ENCODE measurements around the gene DLGAP4.

DNA sequence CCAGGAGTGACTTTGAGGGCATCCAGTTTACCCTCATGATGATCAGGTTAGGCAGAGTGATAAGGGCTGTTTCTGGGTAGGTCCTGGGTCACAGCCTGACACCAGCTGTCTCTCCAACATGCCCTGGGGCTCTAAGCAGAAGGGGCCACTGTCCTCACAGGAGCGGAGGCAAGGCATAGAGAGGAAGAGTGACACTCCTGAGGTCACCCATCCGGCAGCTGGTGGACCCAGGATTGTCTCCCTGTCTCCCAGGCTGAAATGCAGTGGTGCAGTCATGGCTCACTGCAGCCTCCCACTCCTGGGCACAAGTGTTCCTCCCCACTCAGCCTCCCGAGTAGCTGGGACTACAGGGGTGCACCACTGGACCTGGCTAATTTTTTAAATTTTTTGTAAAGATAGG is 12.0 kb downstream of the DLGAP4 start:
- TF ChIP-seq TCF4 (CRISPR knock-in tag; IDR thresholded peaks at IDR 0.05; ENCODE audit: borderline replicate concordance): no peak
- TF ChIP-seq OSR1 (CRISPR knock-in tag; IDR thresholded peaks at IDR 0.05): no peak
- no peak for TF ChIP-seq ZC3H10 (CRISPR knock-in tag; IDR thresholded peaks at IDR 0.05)
- TF ChIP-seq, protein P1, sequence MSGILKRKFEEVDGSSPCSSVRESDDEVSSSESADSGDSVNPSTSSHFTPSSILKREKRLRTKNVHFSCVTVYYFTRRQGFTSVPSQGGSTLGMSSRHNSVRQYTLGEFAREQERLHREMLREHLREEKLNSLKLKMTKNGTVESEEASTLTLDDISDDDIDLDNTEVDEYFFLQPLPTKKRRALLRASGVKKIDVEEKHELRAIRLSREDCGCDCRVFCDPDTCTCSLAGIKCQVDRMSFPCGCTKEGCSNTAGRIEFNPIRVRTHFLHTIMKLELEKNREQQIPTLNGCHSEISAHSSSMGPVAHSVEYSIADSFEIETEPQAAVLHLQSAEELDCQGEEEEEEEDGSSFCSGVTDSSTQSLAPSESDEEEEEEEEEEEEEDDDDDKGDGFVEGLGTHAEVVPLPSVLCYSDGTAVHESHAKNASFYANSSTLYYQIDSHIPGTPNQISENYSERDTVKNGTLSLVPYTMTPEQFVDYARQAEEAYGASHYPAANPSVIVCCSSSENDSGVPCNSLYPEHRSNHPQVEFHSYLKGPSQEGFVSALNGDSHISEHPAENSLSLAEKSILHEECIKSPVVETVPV (CRISPR knock-in tag; IDR thresholded peaks at IDR 0.05): no peak
- TF ChIP-seq ZNF70 (CRISPR knock-in tag; IDR thresholded peaks at IDR 0.05): no peak
- TF ChIP-seq, protein P2, sequence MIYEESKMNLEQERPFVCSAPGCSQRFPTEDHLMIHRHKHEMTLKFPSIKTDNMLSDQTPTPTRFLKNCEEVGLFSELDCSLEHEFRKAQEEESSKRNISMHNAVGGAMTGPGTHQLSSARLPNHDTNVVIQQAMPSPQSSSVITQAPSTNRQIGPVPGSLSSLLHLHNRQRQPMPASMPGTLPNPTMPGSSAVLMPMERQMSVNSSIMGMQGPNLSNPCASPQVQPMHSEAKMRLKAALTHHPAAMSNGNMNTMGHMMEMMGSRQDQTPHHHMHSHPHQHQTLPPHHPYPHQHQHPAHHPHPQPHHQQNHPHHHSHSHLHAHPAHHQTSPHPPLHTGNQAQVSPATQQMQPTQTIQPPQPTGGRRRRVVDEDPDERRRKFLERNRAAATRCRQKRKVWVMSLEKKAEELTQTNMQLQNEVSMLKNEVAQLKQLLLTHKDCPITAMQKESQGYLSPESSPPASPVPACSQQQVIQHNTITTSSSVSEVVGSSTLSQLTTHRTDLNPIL (CRISPR knock-in tag; IDR thresholded peaks at IDR 0.05; ENCODE audit: low read depth): no peak
- no peak for TF ChIP-seq SNAI2 (CRISPR knock-in tag; IDR thresholded peaks at IDR 0.05)
- no peak for TF ChIP-seq RARB (CRISPR knock-in tag; IDR thresholded peaks at IDR 0.05)

Data from SK-N-SH treated with all-trans-retinoic acid at 6 μM for 48 hours (cell line).